Heart right ventricle (tissue), 16 donors: ENCODE data around the gene OR10H5. TPM values are rescaled to one million over a fixed set of nuclear protein-coding genes. Genes with fewer than 3 reads are reported as not detected.
"Not testable (repeated sequence)": the region's sequence is repeated elsewhere in the genome, so short reads cannot be mapped to it uniquely, and the experiment has no call there.

Experiments used
- ATAC-seq, 8 donors: fragments of 200-7000 bp; cut with Tn5 transposase; one replicate each; pipeline ENCODE4 v1.9.1; 2020; ENCODE audit warnings: mild to moderate bottlenecking in 8 of 8, moderate library complexity in 8 of 8, moderate number of reproducible peaks in 1 of 8
- DNase-seq, 2 donors: peaks; one replicate each; pipeline ENCODE4 v3.0.0-alpha.2; 2020
- H3K27ac ChIP-seq, 10 donors: fragments of 200-600 bp; sonication (generic) in 2 of 10; one replicate each; pipeline versions ENCODE4 v1.5.0 to v1.8.0; 2020 to 2022; ENCODE audit warnings: mild to moderate bottlenecking in 3 of 10
- H3K27me3 ChIP-seq, 7 donors: fragments of 200-600 bp; one replicate each; pipeline ENCODE4 v1.8.0; 2021 to 2022; ENCODE audit warnings: mild to moderate bottlenecking in 2 of 7
- H3K36me3 ChIP-seq, 9 donors: fragments of 200-600 bp; sonication (generic) in 1 of 9; one replicate each; pipeline versions ENCODE4 v1.5.0 to v1.8.0; 2020 to 2022; ENCODE audit warnings: mild to moderate bottlenecking in 2 of 9
- H3K4me1 ChIP-seq, 9 donors: fragments of 200-600 bp; sonication (generic) in 1 of 9; one replicate each; pipeline versions ENCODE4 v1.5.0 to v1.8.0; 2020 to 2022; ENCODE audit warnings: mild to moderate bottlenecking in 4 of 9
- H3K4me3 ChIP-seq, 10 donors: fragments of 200-600 bp; sonication (generic) in 2 of 10; one replicate each; pipeline versions ENCODE4 v1.5.0 to v1.8.0; 2020 to 2022; ENCODE audit warnings: mild to moderate bottlenecking in 7 of 10, moderate library complexity in 2 of 10
- H3K9me3 ChIP-seq, 11 donors: fragments of 200-600 bp in 10 of 11; sonication (generic) in 2 of 11; one replicate each; pipeline versions ENCODE4 v1.5.0 to v1.8.0; 2013 to 2022; ENCODE audit warnings: mild to moderate bottlenecking in 2 of 11, control low read depth in 1 of 11, moderate library complexity in 1 of 11
- CTCF ChIP-seq, 9 donors: fragments of 200-600 bp; sonication (generic) in 2 of 9; IDR thresholded peaks; one replicate each; pipeline versions ENCODE4 v1.5.0 to v1.8.0; 2021 to 2022; ENCODE audit warnings: antibody characterized with exemption in 9 of 9, mild to moderate bottlenecking in 5 of 9, moderate library complexity in 1 of 9
- WGBS, 2 donors: extraction: QIAGEN DNeasy Blood & Tissue Kit; methylation state at CpG; one replicate each; pipeline ENCODE4 v1.1.7; 2013; ENCODE audit warnings: inconsistent platforms in 1 of 2; 5-methylcytosine and 5-hydroxymethylcytosine counted together
- intact Hi-C, 10 donors: fragments of 100-400 bp; cut with DNase I; formaldehyde crosslinking; loops; one replicate each; pipeline versions ENCODE4 v1.11.1 to v1.14.2; 2022
- polyA plus RNA-seq, 2 donors: library from polyadenylated mRNA; stranded (reverse); fragments of 200-250 nt; gene quantifications; one replicate each; pipeline ENCODE4 v1.2.3, GENCODE V29; 2013
- total RNA-seq, 10 donors: library from RNA; stranded (reverse); fragmentation: NEBNext Ultra II Directional in 3 of 10; extraction: Animal tissue kit (Norgen Biotek cat#: 25700) in 3 of 10; gene quantifications; one replicate each; pipeline versions ENCODE4 v1.2.1 to v1.2.4, GENCODE V29; 2021 to 2023
- donor health status: Arrhythmogenic right ventricular cardiomyopathy.
- donor health status: ischemic (EF 13 %, LVEDD 7.1; RV severe dilation, severe dysfunction).
- donor health status: healthy with polysubstance abuse.
- donor health status: DM: no; HTN: yes; CAD: no.
- donor health status: DM: no; HTN: no; CAD: no.
- donor health status: ischemic (EF 25% LVEDD 6.9; RV normal size, moderate dysfunction).
- donor health status: ischemic (EF 25% LVEDD 5.7; RV mildly dilated, moderate dysfunction).
- donor health status: healthy.
- donor health status: DM: yes; HTN: yes; CAD: no.
- donor health status: Ischemic cardiomyopathy.
- donor health status: ischemic (EF 35%, LVEDD 5.7; RV mildly dilated, moderate dysfunction).
- donor health status: nonischemic (EF 11% LVEDD 7.7; RV severe dilation, severe dysfunction).
- donor health status: DM: yes; HTN: yes; CAD: no.
- donor health status: PGD.
- donor health status: ischemic (EF 29% LVEDD 5.4; RV normal size, mild dysfunction).
- donor health status: nonischemic (EF 23%, LVEDD 6.1; RV moderate dilation, normal function).

OR10H5 gene
- total and polyA plus RNA-seq, 12 donors = not detected

GRCh38 chr19:15837221-15837731, 49.8 kb downstream of the OR10H5 start:
- DNase-seq = peak in 1 of 2 donors; percentile 19
- Histone ChIP-seq H3K9me3 (no peaks in the 10 kb centered on the region), H3K27ac (peak overlapping the region; percentile 80 to 99 (median 97)), H3K4me3 (peak overlapping the region; percentile 63 to 90 (median 78)), H3K36me3 (no peaks in the 10 kb centered on the region), H3K27me3 (peaks cover 0 to 6% (median 0%) of the 10 kb centered on the region in 7 donors), H3K4me1 (peaks cover 0 to 20% (median 7%) of the 10 kb centered on the region in 9 donors)
- intact Hi-C loops = loop anchor here in 2 of 10 donors (5.0 kb wide), 3 partner anchors 165 to 275 kb away; partner anchors contain the start of genes CYP4F12 (in 1 of the 2), RAB8A (in 1 of the 2) and TPM4 (in 1 of the 2)
- TF ChIP-seq CTCF (IDR thresholded peaks at IDR 0.05) = no peak
- 1 to 4% methylated on average over 9 of the region's 9 CpGs for WGBS, 2 donors
- ATAC-seq = peak in 4 of 8 donors; percentile 15 to 46 (median 18)

GRCh38 chr19:15838351-15838750, 50.9 kb downstream of the OR10H5 start:
- no peak overlapping the region for H3K27ac ChIP-seq
- ATAC-seq = no peak
- H3K9me3 ChIP-seq = no peaks in the 10 kb centered on the region
- peaks cover 0 to 10% (median 0%) of the 10 kb centered on the region in 7 donors for H3K27me3 ChIP-seq
- no peak overlapping the region for H3K4me3 ChIP-seq
- intact Hi-C loops = loop anchor here in 2 of 10 donors (5.0 kb wide), 3 partner anchors 166 to 274 kb away; partner anchors contain the start of genes CYP4F12 (in 1 of the 2), RAB8A (in 1 of the 2) and TPM4 (in 1 of the 2)
- DNase-seq = no peak
- no peaks in the 10 kb centered on the region for H3K36me3 ChIP-seq
- TF ChIP-seq CTCF (IDR thresholded peaks at IDR 0.05) = no peak
- 88 to 93% methylated on average over 3 of the region's 3 CpGs for WGBS, 2 donors
- H3K4me1 ChIP-seq = peaks cover 0 to 20% (median 7%) of the 10 kb centered on the region in 9 donors

- not testable (repeated sequence) for H3K9me3 ChIP-seq, H3K4me3 ChIP-seq
- peaks cover 0 to 20% (median 7%) of the 10 kb centered on the region in 9 donors for H3K4me1 ChIP-seq
Measured at GRCh38 chr19:15839888-15840287, 52.4 kb downstream of the OR10H5 start.

GRCh38 chr19:15840833-15841232, 53.4 kb downstream of the OR10H5 start:
- Histone ChIP-seq H3K9me3 (no peaks in the 10 kb centered on the region), H3K36me3 (no peaks in the 10 kb centered on the region), H3K27ac (no peak overlapping the region), H3K4me1 (peaks cover 0 to 16% (median 5%) of the 10 kb centered on the region in 9 donors), H3K4me3 (no peak overlapping the region), H3K27me3 (peaks cover 0 to 10% (median 0%) of the 10 kb centered on the region in 7 donors)
- TF ChIP-seq CTCF (IDR thresholded peaks at IDR 0.05) = no peak
- intact Hi-C loops = no loop called here
- 53 to 60% methylated on average over 2 of the region's 2 CpGs for WGBS, 2 donors
- ATAC-seq (no peak), DNase-seq (no peak)

More at GRCh38 chr19:15839888-15840287, 52.4 kb downstream of the OR10H5 start:
- DNase-seq, ATAC-seq, H3K36me3 ChIP-seq, H3K27ac ChIP-seq: not testable (repeated sequence)
- intact Hi-C loops = loop anchor here in 2 of 10 donors (5.0 kb wide), 3 partner anchors 168 to 272 kb away; partner anchors contain the start of genes CYP4F12 (in 1 of the 2), RAB8A (in 1 of the 2) and TPM4 (in 1 of the 2)
- H3K27me3 ChIP-seq = peaks cover 0 to 10% (median 0%) of the 10 kb centered on the region in 7 donors
- 59 to 61% methylated on average over 4 of the region's 4 CpGs for WGBS, 2 donors
